GM21786 (cell line): ENCODE results near the gene BHLHE40.

Source experiments
- ATAC-seq: cut with Tn5 transposase; IDR thresholded peaks from one replicate; pipeline ENCODE4 v1.9.1; 2021; ENCODE audit not compliant: unreplicated experiment

Gene BHLHE40

GRCh38 chr3:4982773-4983738, 3.8 kb downstream of the BHLHE40 start:
- no peak for ATAC-seq

- peak; percentile 46 for ATAC-seq
Measured at GRCh38 chr3:4983739-4984510, 4.7 kb downstream of the BHLHE40 start.

DNA sequence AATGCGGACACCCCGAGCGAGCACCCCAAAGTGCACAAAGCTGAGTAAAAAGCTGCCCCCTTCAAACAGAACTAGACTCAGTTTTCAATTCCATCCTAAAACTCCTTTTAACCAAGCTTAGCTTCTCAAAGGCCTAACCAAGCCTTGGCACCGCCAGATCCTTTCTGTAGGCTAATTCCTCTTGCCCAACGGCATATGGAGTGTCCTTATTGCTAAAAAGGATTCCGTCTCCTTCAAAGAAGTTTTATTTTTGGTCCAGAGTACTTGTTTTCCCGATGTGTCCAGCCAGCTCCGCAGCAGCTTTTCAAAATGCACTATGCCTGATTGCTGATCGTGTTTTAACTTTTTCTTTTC, 5.3 kb downstream of the BHLHE40 start:
- ATAC-seq = no peak

DNA sequence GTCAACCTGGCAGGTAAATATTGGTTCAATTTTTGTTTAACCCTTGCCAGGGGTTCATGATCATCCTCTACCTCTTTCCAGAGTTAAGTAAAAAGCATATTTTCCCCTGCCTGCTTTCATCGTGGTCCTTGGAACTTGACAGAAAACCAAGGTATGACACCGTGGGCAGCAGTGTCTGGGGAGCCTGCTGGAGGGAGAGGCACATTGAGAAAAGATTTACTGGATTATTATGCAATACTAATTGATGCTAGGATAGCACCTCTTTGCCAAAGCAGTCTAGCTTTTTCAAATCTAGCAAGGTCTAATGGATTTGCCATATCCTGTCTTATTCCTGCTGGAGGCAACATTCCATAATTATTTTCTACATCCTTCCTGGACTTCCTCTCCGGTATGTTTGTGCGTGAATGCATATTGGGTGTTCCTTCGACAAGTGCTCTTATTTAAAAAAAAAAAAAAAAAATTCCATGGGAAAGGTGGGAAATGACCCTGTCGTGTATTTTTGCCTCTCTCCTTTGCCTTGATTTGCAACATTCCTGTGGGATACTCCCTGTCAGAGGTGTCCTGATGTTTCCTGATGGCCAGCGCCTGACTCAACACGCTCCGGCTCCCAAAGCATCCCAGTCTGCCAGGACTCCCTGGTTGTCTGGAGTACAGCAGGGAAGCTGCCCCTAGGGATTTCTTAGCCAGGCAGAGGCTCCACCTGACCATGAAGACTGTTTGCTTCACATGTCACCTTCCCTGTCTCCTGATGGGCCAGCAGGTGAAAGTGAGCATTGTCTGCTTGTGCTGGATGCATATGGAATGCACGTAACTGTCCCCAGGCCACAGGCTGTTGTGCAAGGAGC, 6.3 kb downstream of the BHLHE40 start:
- ATAC-seq = no peak

DNA sequence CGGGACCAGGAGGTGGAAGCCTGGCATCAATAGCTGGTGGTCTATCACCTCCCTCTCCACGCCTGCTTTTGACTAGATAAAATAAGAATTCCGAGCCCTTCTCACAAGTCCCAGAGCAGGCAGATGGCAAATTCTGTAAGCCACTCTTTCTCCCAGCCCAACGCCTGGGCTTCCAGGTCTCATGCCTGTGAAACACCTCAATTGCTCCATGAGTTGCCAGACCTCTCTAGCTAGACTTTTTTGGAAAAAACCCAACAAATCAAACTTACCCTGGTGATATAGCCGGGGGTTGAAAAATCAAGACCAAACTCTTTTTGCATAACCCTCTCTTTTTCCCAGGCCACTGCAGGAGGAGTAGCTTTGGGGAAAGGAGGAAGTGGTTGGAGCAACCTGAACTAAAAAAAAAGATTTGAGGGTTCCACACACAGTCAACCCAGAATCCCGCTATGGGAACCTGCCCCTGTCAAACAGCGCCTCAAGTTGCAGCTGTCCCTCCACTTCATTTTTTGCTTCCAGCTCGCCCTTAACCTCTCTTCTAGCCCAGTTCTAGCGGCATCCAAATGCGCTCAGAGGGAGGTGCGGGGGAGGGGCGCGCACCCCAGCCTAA, 7.0 kb downstream of the BHLHE40 start:
- ATAC-seq = peak; percentile 23

- ATAC-seq = peak; percentile 58
Measured at GRCh38 chr3:4986782-4987537, 7.7 kb downstream of the BHLHE40 start.

- ATAC-seq = no peak
Measured at GRCh38 chr3:4987538-4988296, 8.5 kb downstream of the BHLHE40 start.

DNA sequence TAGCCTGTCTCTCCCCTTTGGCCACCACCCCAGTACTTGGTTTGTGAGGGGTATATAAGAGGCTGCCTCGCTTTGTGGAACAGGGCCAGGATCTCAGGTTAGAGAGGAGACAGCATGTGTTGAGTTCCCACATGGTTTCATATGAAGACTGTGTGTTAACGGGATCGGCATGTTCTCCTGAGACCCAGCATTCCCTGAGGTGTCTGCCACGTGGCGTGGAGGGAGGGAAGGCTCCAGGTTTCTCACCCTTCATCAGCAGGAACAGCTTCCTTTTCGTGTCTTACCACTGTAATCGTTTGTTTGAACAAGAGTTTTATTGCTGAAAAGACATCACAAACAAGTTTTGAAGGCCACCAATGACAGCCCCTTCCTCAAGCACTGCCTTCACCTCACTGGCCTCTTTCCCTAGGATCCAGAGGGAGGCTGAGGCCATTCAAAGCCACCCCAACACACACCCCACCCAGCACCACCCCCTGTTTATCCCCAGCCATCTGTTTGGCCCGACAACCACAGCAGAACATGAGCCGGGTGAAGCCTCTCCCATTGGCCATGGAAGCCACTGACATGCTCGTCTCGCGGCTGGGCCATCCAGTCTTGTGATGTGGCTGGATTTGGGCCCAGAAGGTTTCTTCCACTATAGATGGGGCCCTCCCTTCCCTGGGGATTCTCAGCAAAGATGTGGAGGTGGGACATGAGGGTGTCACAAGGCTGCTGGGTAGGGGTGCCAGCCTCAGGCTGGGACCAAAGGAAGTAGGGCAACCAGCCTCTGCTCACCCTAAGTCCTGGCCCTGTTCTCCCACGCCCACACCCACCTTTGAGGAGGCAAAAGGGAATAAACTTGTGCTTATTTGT, 10.0 kb downstream of the BHLHE40 start:
- ATAC-seq = no peak

DNA sequence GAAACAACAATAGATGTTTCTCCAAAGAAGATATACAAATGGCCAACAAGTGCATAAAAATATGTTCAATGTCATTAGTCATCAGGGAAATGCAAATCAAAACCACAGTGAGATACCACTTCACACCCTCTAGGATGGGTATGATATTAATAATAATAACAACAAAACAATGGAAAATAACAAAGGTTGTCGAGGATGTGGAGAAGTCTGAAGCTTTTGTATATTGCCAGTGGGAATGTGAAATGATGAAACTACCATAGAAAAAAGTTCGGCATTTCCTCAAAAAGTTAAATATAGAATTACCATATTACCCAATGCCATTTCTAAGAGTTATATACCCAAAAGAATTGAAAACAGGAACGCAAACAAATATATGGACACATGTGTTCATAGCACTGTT, 10.8 kb downstream of the BHLHE40 start:
- no peak for ATAC-seq

DNA sequence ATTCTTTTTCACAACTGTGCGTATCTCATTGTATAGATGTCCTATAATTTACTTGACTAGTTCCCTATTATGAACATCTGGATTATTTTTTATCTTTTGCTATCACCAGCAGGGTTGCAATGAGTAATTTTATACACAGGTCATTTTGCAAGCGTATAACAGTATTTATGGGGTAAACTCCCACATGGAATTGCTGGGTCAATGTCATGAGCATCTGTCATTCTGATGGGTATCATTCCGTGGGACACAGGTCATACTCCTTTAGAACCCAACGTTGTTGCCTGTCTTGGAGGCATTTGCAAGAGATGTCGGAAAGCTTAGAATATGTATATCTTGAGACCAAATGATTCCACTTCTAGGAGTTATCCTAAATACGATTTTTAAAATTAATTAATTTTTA, 12.9 kb downstream of the BHLHE40 start:
- ATAC-seq = no peak

DNA sequence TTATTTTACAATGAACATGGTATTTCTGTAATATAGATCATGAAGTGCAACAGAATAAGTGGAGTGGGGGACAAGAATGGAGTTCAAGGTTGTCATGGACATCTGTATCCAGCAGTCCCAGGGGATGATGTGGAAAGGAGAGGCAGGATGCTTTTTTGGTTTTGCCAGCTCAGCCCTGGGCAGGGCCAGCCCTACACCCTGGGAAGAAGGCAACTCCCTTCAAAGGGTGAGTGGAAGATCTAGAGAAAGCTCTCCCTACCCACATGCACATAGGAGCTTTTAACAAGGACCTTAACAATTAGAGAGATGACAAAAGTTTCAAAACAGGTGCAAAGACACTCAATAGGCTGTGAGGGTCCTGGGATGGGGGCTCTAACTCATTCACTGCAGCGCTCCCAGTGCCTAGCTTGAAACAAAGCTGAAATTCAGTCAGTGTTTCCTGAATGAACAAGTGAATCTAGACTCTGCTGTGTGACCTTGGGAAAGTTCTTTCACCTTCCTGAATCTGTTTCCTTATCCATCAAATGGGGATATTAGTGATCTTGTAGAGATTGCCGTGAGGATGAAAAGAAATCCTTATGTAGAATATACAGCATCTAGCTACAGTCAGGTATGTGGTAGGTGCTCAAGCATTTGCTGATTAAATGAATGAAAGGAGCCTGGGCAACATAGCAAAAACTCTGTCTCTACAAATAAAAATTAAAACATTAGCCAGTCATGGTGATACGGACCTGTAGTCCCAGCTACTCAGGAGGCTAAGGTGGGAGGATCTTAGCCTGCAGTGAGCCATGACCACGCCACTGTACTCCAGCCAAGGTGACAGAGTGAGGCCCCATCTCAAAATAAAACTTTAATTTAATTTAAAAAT, 14.3 kb downstream of the BHLHE40 start:
- no peak for ATAC-seq

- peak; percentile 27 for ATAC-seq
Measured at GRCh38 chr3:4994144-4994730, 15.0 kb downstream of the BHLHE40 start.

DNA sequence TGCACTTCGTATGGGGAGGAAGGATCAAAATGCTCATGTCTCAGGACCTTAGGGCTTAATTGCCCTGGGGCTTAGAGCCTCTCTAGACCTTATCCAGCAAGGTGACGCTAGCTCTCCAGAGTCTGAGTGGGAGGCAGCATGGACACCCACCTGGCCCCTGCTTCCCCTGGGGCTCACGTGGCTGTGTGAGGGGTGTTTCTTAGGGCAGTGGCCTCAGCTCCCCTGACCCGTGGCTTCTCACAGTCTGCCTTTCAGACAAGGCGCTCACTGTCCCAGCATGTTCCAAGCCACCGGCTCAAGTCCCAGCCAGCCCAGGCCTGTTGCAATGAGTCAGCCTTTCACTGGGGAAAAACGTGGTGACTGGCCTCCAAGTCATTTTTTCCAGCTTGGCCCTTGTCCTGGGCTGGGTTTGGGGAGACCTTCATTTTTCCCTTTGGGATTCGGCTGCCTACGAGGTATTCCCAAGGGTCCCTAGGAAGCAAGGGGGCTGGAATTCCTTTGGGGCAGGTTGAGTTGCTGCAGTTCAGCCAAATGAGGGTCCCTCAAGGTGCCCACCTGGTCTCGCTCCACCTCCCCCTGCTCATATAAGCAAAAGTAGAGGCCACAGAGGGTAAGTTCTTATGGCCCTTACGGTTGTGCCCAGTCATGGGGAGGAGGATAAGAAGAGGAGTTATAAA, 15.7 kb downstream of the BHLHE40 start:
- peak; percentile 58 for ATAC-seq

DNA sequence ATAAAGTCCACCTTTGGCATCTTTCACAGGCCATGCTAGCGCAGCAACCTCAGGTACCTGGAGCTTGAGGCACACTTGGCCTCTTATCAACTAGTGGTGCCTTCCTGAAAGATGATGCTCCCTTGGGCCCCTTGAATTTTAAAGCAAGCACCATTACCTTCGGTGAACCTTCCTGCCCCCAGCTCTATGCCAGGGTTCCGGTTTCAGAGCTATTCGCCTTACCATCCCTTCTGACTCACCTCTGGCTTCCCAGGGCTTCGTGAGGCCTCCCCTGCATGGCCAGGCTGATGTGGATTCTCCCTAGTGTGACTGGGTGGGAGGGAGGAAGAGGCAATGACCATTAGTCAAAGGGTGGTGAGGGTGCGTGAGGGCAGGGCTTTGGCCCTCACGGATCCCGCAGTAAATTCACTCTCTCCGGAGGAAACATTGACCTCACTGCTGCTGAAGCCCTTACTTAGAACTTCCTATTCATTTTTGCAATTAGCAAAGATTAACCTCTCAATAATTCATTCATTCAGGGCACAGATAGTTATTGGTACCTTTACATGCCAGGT, 16.3 kb downstream of the BHLHE40 start:
- no peak for ATAC-seq

DNA sequence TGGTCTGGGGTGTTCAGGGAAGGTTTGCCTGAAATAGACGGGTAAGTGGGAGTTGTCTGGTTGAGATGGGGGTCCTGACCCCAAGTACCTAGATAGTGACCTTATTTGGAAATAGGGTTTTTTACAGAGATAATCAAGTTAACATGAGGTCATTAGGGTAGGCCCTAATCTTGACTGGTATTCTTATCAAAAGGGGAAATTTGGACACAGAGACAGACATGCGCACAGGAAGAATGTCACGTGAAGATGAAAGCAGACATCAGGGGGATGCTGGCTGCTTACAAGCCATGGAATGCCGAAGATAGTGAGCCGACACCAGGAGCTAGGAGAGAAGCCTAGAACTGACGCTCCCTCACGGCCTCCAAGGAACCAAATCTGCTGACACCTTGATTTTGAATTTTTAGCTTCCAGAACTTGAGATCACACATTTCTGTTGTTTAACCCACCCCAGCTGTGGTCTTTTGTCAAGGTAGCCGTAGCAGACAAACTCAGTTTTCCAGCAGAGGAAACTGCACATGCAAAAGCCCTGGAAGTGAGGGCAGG, 17.1 kb downstream of the BHLHE40 start:
- ATAC-seq = no peak

DNA sequence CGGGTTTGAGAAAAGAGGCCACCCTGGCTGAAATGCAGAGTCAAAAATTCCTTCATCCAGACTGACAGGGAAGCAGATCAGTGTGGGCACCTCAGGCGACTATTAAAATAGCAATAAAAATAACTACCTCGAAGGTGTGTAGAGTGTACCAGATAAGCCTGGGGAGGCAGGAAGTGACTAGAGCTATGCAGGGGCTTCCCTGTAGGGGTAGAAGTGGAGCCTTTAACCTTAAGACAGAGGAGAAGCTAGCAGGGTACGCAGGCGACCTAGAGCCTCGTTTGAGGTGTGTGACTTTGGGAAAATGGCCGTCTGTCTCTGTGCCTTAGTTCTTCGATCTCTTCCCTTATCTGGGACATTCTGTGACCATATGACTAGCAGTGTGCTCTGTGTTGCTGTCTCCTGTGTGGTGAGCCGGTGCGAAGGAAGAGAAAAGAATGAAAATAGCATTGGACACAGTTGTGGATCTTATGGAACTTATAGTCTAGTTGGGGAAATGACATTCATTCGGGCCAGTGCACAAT, 17.6 kb downstream of the BHLHE40 start:
- ATAC-seq = no peak
